Eye (tissue), 1 donor: Measurements from ENCODE around the gene TCEAL5.
A peak's percentile ranks its signal among the peaks of the same experiment; 100 is the strongest.
"Not testable (repeated sequence)": the region's sequence is repeated elsewhere in the genome, so short reads cannot be mapped to it uniquely, and the experiment has no call there.

ENCODE experiments used
- DNase-seq: peaks from one replicate; pipeline ENCODE4 v3.0.0-alpha.2; 2015

Gene TCEAL5

GRCh38 chrX:103276581-103277002 lies at the start of gene TCEAL5:
TCEAL5 (minus strand) TSS chrX:103276750; CDS start chrX:103274563, 2,187 bp downstream.
- peak; percentile 86 for DNase-seq

DNA sequence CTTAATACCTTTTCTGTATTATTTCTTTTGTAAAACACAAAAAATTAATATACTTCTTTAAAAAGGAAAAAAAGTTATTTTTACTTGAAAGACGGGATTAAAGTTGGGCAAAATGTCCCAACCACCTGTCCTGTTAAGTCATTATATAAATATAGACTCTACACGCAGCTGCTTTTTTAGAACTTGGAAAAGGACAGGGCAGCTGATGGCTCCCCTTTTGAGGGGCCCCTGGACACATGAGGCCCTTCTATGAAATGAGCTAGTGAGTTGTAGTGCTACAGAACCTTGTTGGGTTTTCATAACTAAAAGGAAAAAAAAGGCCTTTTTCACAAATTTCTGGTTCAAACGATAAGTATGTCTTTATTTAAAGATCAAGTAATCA lies 34.8 kb upstream of the TCEAL5 start:
- no peak for DNase-seq

DNA sequence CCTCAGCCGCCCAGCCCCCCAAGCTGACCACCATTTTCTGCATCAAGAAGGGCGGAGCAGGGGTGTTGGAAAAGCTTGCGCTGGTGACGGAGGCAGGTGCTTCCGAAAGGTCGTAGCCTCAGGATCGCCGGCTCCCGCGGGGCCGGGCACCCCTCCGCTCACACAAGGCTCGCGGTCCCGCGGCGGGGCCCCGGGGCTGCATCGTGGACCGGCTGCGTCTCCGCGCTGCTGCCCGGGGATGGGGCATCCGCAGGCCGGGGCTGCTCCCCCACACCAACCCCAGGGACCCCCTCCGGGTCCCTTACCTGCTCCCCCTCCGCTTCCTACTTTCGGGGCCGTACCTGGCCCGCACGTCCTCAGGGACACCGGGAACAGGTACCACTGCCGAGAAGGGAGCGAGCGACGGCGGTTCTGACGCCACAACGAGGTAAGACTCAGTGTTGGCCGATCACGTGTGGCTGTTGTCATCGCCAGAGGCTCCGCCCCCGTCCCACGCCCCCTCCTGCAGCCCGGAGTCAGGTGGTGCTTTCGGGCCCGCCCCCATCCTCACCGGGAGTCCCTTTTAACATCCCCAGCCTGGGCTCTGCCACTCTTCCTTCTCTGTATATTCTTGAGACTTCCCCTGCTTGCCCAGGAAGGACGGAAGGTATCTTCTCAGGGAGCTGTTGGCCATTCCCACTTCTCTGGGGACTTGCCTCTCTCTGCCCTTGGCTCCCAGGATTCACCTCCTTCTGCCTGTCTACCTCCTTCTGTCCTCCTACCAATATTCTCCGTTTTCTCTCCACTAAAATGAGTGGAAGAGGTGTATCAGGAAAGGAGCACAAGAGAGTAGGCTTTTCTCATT lies 34.2 kb upstream of the TCEAL5 start, which contains the start of gene BEX2:
Gene BEX2 (minus strand): TSS at position 436 of the 844 bp plus-strand sequence. CDS start 1,014 bp downstream, outside the sequence.
- DNase-seq, result peak; percentile 91

GRCh38 chrX:103309860-103310554 lies 33.5 kb upstream of the TCEAL5 start:
- DNase-seq, result peak; percentile 41

GRCh38 chrX:103305666-103306065 lies 29.1 kb upstream of the TCEAL5 start:
- DNase-seq, result not testable (repeated sequence)

DNA sequence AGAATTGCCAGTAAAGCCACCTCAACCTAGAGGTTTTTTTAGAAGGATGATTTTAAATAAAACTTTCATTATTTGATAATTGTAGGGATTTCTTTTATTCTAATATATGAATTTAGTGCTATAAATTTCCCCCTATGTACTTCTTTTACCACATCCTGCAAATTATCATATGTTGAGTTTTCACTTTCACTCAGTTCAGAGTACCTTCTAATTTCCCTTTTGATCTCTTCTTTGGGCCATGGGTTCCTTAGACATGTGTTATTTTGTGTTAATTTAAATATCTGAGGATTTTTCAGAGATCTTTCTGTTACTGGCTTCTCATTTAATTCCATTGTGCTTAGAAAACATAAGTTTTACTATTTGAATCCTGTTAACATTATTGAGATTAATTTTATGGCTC lies 28.2 kb upstream of the TCEAL5 start:
- DNase-seq, result no peak

DNA sequence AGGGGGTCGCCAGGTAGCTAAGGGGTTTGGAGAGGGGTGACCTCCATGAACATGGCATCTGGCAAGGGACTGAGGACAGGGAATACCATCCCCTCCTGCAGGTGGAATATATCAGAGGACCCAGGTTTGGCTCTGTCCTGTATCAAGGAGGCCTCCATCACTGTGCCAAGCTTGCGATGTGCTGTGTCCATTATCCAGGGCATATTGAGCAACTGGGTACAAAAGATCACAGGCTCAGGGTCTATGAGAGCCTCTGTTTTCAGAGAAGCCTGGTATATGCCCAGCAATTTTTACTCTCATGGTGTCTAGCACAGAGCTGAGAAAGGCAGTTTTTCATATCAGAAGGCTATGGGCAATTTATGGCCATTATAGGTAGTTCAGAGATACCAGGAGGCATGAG lies 16.6 kb upstream of the TCEAL5 start:
- DNase-seq, result no peak

DNA sequence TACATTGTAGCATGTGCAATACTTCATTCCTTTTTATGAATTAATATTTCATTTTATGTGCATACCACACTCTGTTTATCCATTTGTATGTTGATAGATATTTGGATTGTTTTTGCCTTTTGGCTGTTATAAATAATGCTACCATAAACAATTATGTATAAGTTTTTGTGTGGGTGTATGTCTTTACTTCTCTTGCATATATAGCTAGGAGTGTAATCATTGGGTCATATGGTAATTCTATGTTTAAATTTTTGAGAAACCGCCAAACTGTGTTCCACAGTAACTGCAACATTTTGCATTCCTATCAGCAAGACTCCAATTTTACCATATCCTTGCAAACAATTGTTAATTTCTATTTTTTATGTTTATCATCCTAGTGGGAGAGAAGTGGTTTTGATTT lies 3.1 kb upstream of the TCEAL5 start:
- DNase-seq, result no peak

DNA sequence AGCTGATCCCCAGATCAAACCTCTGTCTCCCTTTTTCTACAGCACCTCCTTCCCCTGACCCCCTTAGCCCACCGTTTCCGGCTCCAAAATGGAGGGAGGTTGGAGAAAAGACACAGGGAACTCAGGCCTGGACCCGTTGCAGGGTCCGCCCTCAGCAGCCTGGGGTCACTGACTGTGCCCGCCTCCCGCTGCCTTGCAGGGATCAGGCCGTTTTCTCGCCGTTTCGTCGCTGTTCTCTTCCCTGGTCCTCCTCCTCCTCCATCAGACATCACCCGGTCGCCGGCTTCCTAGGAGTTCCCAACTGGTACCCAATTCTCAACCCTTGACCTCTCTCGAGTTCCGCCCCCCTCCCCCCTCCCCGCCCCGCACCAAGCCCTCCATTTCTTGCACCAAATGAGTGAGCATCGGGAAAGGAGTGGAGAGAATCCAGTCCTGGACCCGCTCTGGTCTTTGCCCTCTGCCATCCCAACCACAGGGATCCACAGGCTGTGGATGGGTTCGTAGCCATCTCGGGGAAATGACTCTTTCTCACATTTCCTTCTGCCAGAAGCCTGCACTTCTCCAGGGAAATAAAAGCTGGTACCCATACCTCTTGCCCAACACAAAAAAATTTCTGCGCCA lies 493 bp downstream of the TCEAL5 start:
- peak; percentile 28 for DNase-seq

GRCh38 chrX:103274284-103274683 lies 2.3 kb downstream of the TCEAL5 start:
- no peak for DNase-seq

GRCh38 chrX:103258275-103258674 lies 18.3 kb downstream of the TCEAL5 start:
- DNase-seq, result no peak

- no peak for DNase-seq
These were observed 19.9 kb downstream of the TCEAL5 start for GRCh38 chrX:103256651-103257050.

- peak; percentile 91 for DNase-seq
These were observed 21.5 kb downstream of the TCEAL5 start, which contains the start of gene TCEAL8 for GRCh38 chrX:103254921-103255493. TCEAL8 (minus strand) TSS chrX:103255155; CDS start chrX:103253979, 1,176 bp downstream.

DNA sequence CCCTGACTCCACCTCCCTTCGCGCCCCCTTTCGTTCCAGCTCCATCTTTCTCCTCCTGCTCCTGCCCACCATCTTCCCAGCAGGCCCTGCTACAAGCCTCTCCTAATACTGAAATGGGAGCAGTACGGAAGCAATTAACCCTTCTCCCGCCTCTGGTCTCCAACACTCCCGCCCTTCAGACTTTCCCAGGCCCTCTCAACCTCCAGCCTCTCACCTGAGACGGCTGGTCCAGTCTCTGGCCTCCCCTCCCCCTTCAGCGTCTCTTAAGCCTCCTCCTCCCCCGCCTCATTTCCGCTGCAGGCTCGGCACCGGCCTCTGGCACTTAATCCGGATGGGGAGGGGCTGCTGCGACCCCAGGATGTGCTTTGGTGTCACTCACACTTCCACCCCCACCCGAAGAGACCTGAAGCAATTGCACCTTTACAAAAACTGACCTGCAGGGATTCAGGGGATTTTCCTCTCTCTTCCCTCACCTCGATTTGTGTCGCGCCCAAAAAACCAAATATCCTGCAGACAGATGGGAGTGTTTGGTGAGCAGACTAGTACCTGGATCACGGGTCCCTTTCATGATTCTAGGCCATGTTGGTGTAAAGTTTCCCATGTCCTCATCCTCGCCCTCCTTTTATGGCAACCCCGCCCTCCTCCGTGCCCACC lies 22.3 kb downstream of the TCEAL5 start:
- peak; percentile 80 for DNase-seq

GRCh38 chrX:103253608-103254007 lies 22.9 kb downstream of the TCEAL5 start:
- peak; percentile 15 for DNase-seq

- no peak for DNase-seq
These were observed 25.6 kb downstream of the TCEAL5 start for GRCh38 chrX:103250977-103251376.

DNA sequence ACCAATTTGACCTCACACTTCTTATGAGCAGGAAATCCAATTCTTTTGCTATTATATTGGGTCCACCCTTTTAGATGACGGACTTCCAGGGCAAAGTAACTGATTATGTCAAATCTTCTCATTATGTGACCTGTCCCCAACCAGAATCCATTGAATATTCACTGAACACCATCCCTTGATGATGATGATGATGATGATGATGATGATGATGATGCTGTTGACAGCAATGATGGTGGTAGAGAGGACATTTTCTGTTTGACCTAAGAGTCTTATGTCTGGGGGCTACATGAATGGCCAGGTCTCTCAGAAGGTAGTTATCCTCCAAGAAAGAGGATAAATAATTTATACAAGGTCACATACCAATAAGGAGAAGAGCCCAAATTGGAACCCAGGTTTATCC lies 26.7 kb downstream of the TCEAL5 start:
- DNase-seq, result no peak

DNA sequence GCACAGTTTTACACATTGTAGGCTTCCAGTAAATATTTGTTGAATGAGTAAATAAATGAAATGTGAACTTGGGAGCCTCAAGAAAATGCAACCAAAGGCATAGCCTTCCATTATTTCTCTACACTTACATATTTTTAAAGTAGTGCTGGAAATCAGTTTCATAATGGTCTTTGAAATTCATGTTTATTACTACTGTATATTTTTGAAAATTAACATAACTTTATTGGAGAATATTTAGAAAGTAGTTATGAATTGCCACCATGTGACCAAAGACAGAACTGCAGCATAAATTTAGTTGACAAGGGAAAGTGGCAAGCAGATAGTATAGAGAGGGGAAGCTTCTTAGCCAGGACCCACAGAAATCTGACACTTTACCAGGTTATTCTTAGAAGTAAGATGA lies 28.0 kb downstream of the TCEAL5 start:
- peak; percentile 41 for DNase-seq

DNA sequence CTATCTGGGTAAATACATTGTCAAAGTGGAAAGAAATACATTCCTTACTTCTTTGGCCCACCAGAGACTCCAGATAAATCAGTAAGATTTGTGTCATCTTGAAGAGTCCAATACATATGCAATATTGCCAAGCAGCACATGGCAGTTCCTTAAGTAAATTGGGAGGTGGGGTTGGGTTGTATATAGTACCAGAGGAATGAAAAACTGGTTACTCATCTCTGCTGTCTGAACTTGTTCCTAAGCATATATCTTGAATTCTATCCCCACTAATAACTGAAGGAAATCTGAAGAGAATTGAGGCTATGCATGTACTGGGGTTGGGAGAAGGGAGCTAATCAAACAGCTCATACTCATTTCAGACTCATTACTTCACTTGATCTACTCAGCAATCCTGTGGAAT lies 36.4 kb downstream of the TCEAL5 start:
- DNase-seq, result no peak

DNA sequence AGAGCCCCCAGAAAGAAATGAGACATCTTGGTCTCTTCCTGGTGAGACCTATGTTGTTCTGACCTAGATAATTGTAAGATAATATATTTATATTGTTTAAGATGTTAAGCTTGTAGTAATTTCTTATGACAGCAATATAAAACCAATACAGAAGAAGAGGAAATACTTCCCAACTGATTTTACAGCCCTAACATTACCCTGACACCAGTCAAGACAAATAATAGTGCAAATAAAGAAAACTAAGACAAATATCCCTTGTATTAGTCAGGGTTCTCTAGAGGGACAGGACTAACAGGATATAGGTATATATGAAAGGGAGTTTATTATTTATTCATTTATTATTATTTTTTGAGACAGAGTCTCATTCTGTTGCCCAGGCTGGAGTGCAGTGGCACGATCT lies 40.3 kb downstream of the TCEAL5 start:
- DNase-seq, result no peak

DNA sequence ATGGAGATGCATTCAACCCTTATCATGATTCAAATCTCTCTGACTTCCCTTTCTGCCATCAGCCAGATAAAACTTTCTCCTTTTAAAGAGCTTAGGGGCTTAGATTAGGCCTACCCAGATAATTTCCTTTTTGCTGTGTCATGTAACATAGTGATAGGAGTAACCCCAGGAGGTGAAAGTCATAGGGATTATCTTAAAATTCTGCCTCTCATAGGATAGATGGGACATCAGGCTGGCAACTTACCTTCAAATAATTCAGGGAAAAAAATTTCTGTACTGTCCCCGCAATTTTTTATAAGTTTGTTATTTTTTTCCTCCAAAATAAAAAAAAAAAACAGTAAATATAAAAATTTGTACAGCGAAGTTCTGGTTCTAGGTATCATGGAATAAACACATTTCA lies 40.9 kb downstream of the TCEAL5 start:
- not testable (repeated sequence) for DNase-seq

DNA sequence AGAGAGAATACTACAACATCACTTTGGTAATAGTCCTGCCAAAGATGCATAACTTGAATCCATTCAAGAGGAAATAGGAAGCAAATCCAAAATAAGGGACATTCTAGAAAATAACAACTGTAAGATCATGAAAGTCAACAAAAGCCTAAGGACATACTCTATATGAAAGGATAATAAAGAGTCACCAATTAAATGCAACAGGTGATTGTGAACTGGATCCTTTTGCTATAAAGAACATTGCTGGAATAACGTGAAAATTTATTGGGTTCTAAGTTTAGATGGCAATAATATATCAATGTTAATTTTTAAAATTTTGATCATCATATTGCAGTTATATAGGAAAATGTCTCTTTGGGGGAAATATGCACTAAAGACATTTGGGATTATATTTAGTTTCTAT lies 41.7 kb downstream of the TCEAL5 start:
- DNase-seq, result no peak

DNA sequence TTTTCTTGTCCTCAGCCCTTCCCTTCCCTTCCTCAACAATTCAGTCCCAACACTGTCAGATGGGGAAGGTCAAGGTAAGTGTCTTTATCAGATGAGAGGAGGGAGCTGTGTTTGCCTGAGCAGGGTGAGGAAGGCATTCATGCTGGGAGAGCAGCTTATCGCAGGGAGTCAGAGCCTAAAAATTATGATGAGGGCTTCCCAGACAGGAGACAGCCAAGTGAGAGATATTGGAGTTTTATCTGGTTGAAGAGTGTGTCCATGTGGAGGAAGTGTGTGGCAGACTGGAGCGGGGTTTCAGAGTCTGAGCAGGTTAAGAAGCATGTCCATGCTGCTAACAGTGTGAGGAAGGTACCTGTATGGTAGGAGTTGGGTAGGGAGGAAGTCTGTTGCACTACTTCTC lies 43.3 kb downstream of the TCEAL5 start:
- DNase-seq, result no peak
